Stimulated activated CD8-positive, alpha-beta memory T cell treated with anti-CD3 and anti-CD28 coated beads, Interleukin-12 subunit alpha, Interleukin-12 subunit beta, amount 100 ng/mL, for 24 hours (primary cell): ENCODE data around the gene MYORG.
A peak's percentile ranks its signal among the peaks of the same experiment; 100 is the strongest.

ENCODE experiments used
- DNase-seq: peaks from one replicate; pipeline ENCODE4 v3.0.0-alpha.2; 2020; ENCODE audit errors: extremely low read depth

The MYORG gene

DNA sequence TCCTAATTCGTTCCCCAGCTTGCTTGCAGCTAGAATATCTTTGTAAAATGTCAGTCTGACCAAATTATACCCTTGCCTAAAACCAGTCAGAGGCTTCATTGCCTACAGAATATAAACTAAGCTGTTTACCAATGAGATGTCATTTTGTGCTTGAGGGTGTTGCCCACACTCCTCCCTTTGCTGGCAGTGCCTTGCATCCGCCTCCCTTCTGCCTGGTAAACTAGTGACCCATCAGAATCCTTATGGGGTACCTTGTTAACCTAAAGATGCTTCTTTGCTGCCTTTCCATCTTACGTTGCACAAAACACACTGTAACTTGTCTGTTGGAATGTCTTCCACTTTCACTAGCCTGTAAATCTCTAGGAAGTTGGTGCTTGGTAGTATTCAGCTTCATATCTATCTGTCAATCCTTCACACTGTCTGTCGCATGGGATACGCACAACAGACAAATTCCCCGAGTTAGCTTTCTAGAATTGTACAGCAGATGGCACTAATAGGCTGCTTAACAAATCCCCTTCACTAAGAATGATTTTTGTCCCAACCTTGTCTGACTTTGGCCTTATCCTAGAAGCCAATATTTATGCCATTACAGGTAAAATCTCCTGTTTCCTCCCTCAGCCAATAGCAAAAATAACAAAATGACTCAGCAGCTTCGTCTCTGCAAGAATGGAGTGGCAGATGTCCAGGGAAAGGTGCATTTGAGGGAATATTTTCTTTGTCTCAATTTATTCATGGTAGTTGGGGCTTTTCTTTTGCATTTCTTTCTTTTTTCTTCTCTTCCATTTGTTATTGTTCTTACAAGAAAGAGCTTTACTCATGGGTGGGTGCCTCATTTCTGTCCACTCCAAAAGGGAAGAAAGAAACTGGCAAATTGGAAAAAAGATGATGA is 44.4 kb downstream of the MYORG start:
- DNase-seq = no peak

DNA sequence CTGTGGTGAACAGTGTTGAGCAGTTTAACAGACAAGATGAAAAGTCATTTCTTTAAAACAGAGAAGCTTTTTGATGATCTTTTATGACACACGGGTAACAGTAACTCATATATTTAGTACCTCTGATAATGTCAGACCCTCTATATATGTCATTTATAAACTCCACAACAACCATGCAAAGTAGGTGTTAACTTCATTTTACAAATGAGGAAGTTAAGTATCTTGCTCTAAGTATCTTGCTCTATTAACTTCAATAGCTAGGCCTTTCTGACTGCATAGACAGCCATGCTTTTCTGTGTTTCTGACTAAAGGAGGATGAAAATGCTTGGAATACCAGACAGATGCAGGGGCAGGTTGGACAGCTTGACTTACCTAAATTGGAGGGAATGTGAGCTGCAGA is 45.5 kb downstream of the MYORG start:
- DNase-seq = no peak

DNA sequence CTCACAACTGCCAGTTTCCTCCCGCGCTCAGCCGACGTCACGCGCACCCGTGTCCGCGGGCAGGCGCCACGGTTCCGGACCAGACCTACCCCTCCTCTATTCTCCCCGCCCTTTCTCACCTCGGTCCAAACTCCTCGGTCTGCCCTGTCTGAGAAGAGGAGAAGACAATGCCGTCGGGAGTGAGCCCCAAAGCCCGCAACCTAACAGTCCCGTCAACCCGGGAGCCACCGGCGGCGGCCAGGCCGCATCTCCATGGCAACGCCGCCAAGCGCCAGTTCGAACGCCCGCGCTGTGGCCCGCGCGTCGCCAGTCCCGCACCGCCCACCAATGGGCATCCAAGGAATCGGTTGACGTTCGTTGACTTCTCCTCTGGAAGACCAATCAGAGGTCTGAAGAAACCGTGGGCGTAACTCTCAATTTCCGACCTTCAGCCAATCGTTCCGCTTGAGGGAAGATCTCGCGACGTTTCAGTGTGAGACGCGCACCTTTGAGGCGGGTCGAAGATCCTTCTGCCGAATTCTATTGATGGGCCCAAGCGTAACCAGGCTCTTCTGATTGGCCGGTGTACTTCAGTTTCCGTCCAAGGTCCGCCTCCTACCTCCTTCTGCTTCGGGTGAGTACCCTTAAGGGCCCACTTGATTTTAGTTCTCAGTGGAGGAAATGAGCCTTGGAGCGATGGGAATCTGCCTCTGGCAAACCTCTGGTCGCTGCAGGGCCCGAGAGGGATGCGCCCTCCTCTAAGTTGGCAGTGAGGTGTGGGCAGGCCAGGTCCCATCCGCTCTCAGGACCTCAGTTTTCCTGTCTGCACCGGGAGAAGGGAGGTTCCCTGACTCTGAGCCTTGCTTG is 47.5 kb downstream of the MYORG start, which contains the start of the genes KIF24 and NUDT2:
Gene KIF24, minus strand, starts transcription at position 282 of the 846 bp plus-strand sequence. CDS start 17,922 bp downstream, outside the sequence.
Gene NUDT2, plus strand, starts transcription at position 583 of the 846 bp plus-strand sequence. CDS start 9,471 bp downstream, outside the sequence.
- DNase-seq = peak; percentile 89

DNA sequence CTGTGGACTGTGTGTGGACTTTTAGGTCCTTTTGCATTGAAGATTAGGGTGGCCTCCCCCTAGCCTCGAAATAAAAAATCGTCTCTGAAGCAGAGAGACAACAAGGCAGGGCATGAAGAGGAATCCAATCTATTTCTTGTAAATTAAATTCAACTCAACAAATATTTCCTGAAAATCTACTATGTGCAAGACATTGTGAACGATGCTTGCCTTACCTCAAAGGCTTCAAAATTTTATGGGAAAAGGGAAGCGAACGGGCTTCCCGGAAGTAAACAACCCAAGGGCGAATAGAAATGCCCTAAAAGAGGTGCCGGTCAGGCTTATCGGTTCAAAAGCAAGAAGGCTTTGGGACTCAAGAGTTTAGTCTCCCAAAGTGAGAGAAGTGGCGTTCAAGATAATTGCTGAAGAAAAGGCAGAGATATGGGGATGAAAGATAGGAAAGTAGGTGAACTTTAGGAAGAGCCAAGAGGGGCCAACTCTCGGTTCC is 48.2 kb downstream of the MYORG start:
- no peak for DNase-seq

DNA sequence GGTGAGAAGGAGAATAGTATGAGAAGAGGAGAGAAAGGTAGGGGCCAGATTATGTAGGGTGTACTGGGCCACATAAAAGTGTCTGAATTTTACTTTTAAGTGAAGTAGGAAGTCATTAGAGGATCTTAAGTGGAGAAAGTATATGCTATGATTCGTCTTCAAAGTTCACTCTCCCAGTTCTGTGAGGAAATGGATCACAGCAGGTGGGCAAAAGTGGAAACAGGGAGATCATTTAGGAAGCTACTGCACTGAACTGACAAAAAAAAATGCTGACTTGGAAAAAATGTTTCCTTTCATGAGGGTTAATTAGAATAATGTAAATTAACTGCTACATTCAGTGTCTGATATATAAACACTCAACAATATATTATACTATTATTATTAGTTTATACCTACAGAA is 50.0 kb downstream of the MYORG start:
- DNase-seq = no peak

DNA sequence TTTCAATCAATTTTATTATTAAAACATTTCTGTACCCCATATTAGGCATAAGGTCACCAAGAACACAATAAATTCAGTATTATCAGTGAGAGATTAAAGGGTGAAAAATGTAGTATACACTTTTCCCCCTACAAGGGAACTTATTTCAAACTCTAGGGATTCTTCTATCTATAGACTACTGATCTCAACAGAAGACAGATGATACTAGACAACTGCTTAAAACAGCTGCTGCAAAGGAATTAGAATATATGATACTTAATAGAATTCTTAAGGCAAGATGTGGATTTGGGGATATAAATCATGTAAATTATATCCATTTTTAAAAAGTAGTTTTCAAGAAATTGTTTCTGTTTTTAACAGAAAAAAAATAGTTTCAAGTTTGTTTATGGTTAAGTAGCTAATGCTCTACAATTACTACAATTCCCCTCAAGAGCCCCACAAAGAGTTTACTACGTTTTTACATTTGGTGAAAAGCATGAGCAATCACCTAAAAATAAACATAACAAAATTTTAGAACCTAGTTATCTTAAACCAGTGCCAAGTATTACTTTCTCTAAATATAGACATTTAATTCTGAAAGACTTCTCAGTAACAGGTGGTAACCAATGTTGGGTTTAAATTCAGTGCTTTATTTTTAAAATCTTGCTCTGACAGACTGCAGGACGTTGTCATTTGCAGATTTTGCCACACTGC is 53.7 kb downstream of the MYORG start:
- no peak for DNase-seq

DNA sequence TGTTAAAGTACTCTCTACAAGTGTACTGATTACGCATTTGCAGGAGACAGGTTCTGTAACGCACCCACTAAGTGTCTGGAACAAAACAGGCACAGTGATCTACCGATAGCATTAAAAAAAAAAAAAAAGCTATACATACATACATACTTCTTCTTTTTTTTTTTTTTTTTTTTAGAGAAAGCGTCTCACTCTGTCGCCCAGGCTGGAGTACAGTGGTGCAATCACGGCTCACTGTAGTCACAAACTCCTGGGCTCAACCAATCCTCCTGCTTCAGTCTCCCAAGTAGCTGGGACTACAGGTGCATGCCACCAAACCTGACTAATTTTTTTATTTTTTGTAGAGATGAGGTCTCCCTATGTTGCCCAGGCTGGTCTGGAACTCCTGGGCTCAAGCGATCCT is 55.2 kb downstream of the MYORG start:
- no peak for DNase-seq

DNA sequence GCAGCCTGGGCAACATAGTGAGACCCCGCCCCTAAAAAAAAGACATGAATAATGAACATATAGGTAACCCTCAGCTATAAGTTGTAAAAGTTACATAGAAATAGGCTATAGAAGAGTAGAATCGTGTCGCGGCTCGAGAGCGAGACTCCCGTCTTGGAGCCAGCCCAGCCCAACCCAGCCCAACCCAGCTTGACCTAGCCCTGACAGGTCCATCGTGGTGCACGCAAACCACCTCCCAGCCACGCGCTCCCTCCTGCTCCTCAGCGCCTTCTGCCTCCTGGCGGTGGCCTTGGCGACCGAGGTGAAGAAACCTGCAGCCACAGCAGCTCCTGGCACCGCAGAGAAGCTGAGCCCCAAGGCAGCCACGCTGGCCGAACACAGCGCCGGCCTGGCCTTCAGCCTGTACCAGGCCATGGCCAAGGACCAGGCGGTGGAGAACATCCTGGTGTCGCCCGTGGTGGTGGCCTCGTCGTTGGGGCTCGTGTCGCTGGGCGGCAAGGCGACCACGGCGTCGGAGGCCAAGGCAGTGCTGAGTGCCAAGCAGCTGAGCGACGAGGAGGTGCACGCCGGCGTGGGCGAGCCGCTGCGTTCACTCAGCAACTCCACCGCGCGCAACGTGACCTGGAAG is 58.4 kb downstream of the MYORG start:
- no peak for DNase-seq

DNA sequence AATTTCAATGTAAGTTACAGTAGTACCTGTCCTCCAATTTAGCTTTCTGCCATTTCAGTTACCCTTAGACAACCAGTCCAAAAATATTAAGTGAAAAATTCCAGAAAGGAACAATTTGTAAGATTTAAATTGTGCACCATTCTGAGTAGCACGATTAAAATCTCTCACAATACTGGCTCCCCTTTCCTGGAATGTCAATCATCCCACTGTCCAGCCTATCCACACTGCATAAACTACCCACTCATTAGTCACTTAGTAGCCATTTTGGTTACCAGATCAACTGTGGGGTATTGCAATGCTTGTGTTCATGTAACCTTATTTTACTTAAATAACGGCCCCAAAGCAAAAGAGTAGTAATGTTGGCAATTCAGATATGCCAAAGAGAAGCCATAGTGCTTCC is 59.3 kb downstream of the MYORG start:
- no peak for DNase-seq
